Stimulated activated CD4-positive, alpha-beta T cell treated with anti-CD3 and anti-CD28 coated beads, Interleukin-4, amount 100 ng/mL, for 1 hour (primary cell): Measurements from ENCODE around the gene CELF2.

Experiments used
- DNase-seq: peaks from one replicate; pipeline ENCODE4 v3.0.0-alpha.2; 2020

Gene CELF2

DNA sequence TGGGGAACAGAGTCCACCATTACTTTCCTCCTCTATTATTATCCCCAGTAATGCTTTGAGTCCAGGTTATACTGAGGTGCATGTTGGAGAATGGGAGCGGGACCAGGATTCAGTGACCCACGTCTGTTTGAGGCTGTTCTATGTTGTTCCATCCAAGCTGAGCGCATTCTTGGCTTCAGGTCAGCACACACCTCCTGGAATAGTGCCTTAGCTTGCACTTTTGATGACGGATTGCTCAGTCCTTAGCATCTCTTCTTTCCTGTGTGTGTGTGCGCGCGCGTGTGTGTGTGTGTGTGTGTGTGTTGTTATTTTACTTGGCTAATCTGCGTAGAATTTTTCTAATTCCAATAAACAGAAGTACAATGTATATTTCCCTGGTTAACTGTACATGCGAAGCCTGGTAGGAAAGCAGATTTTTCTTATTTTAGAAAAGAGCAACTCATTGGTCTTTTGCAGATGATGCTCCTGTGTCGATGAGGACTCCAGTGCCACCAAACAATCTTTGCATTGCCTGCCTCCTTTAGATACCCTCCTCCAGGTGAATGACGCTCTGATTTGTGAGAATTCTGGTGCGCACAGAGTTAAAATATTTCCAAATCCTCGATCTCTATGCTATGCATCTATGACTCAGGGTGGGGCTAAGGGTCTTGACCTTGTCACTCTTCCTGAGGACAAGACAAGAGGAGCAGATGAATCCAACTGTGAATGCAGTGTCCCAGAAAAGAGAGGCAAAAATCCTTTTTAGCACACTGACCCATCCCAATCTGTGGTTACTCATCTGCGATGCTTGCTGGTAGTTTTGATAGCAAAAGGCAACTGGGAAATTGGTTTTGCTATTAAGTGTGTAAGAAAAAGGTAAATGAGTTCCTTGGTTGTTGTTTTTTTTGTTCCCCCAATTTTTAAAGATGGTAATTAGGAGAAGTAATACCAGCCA lies 13.3 kb upstream of the CELF2 start:
- DNase-seq, result no peak

DNA sequence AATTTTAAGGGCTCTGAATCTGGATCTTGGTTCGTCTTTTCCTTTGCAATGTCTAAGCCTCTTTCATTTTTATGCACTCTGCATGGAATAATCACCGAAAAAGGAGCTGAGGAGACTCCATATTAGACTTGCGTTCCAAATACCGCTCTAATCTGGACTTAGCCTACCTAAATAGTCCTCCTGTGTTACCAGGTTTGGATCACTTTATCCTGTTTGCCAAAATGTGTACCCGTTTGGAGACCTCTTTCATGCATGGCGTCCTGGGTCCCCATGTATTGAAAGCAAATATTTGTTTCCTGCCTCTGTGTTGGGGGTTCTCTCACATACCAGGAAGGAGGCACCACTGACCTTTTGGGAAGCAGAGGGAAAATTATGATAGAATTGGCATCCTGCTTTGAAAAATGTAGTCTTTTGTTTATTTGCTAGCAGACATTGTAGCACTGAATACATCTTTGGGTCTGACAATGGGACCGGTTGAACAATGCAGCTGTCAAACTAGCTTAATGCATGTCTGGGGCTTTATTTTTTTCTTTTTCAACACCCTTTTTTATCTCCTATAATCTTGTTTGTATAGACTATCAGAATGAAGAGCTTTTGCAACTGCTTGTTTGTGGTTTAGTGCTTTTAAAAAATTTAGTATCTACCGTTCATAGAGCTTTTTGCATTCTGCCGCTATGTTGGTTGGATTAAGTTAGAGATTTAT lies 11.8 kb upstream of the CELF2 start:
- no peak for DNase-seq

DNA sequence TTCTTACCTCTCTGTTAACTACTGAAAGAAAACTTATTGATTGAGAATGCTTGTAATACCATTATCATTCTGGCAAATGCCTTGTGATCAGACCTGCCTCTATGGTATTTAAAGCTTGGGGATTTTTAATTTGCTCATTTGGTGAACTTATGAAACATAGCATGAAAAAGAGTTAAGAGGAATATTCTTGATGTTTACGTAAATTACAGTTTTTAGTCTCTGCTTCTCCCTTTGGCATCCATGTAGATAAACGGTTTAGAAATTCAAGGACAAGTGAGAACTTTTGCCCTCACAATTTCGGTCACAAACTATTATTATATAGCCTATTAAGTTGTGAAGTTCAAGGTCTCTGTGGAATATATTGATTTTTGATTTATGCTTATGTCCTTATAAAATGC lies 11.2 kb upstream of the CELF2 start:
- DNase-seq, result no peak

DNA sequence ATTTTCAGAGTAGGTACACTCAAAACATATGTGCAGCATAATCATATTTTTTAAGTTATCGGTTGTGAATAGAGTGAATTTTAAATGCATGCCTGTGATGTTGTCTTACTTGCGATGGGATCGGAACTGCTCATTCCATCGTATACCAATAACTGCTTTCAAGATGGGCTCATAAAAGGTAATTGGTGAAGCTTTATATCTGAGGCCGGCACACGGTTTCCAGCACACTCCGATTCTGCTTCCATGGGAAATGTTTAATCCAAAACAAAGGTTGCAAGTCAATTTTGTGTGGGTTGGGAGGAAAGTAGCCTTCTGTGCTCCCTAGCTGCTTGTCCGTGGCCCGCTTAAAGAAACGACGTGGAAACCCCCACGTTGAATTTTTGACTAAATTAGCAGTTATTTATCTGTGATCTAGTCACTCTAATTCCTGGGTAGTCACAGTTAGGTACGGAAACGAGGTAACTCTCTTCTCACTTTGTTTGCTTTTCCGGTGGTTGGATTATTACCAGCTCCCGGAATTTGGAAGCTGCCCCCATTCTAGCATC lies 10.1 kb upstream of the CELF2 start:
- DNase-seq, result no peak

DNA sequence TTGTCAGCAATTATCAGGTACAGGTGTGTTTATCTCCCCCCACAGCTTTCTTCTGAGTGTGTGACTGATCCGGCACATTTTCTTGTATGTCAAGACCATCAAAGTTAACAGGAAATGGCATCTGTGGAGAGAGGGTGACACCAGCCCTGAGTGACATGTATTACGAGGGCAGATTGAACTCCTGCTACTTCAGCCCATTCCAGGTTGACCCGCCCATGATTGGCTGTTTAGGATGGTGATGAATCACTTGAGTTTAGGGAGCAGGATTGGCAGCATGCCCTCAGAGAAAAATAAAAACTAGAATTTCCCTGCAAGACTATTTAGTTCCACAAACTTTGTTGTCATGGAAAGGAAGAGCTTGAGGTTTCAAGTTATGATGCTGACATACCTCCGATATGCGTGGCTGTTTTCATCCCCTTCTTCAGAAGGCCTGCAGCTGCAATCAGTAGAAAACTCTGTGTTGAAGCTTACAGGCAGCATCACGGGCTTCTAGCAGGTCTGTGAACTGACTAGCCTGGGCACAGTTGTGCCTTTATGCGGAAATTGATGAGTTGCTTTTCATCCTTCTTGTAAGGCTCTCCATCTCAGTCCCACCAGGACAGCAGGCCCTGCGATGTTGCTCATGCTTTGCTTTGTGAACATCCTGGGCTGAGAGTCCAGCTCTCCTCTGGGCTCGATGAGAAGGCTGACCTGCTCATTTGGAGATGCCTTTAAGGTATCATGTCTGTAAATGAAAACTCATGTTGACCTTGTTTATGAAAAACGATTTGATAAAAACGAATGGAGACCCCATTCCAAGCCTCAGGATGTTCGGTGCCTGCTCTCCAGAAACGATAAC lies 8.0 kb upstream of the CELF2 start:
- no peak for DNase-seq

DNA sequence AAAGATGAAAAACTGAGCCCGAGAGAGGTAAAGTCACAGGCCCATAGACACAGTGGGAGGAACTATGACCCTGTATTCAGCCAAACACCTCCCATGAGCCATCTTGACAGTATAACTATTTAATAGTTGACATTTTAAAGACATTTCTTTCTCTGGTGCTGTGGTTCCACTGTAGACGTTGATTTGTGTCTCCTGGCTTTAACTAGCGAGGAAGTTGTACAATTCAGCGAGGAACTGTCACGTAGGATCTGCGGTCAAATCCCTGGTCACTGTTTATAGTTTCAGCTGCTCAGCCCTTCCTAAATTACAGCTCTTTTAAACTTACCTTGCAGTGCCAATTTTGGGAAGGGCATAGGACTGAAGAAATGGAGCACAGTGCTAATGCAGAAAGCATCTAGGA lies 7.1 kb upstream of the CELF2 start:
- DNase-seq, result no peak

DNA sequence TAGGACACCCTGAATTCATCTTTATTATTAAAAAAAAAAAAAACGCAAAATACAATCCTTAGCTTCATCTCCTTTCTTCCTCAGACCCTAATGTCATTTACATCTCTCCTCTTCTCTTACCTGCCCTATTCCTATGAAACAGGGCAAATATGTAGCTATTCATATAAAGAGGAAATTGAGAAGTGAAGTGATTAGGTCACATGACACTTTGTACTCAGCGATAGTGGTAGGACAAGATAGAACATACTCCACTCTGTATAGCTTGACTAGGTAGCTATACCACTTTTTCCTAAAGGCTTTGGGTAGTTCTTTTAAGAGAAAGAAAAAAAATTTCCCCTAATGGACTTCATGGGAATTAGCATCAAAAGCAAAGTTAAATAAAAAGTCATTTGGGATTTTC lies 6.2 kb upstream of the CELF2 start:
- DNase-seq, result no peak

DNA sequence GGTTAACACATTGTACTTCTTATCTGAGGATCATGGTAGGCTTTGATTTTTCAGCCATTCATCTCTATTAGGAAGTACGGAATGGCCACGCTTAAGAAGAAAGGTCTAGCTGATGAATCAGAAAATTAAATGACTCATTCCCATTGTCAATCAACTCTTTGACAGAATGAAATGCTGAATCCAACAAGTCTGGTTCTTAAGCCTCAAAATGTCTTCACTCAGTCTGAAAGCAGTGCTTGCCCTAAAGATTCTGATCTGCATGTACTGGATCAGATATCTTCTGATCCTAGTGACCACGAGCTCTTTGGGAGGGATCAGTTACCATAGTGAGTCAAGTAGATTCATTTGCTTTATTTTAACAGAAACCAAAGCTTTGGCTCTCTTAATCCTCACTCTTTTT lies 5.7 kb upstream of the CELF2 start:
- no peak for DNase-seq

DNA sequence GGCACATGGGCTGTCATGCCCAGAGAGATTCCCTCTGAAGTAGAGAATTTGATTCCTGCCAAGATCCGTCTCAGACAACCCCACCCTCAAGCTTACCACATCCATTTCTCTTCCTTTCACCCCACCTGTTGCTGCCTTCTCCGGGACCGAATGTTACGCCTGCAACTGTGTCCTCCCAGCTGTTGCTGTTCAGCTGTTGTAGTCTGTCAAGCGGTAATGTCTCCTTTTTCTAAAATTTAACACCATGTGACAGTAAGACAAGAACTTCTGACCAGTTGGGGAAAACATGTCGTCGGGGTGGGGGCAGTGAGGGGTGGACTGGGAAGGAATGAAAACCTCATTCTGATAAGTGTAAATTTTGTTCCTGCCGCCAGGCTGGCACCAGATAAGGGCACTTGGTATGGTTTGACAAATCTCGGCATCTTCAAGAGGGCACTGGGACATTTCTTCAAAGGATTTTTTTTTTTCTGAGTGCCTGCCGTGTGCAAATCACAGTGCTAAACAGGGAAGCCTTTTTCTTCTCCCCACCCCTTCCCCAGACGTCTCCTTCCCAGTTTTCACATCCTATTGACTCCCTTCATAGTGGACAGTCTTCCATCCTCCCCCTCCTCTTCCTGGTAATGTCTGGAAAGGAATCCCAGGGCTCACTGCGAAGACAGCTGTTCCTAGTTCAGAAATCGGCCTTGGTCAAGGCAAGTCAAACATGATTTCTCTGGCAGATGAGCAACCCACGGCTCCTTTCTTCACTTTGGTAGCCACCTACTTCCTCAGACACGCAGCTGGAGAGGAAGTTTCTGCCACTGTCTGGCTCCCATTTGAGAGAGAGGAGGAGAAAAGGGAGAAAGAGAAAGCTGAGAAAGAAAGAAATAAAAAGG lies 5.0 kb upstream of the CELF2 start:
- no peak for DNase-seq

DNA sequence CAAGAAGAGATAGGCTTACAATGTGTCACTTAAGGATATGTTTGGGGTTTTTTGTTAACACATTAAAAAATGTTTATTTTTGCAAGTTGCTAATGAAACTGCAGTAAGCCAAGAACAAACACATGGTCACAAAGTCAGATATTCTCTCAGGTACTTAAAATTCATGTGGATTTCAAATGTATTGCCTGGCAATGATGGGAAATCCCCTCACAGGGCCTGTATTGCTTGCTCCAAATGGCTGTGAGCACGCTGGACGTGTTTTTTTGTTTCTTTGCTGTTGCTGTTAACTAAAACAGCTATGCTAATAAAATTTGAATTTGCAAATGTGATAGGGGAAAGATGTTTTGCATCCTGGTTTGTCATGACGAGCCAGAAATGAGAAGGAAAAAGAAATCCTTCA lies 3.8 kb upstream of the CELF2 start:
- no peak for DNase-seq

DNA sequence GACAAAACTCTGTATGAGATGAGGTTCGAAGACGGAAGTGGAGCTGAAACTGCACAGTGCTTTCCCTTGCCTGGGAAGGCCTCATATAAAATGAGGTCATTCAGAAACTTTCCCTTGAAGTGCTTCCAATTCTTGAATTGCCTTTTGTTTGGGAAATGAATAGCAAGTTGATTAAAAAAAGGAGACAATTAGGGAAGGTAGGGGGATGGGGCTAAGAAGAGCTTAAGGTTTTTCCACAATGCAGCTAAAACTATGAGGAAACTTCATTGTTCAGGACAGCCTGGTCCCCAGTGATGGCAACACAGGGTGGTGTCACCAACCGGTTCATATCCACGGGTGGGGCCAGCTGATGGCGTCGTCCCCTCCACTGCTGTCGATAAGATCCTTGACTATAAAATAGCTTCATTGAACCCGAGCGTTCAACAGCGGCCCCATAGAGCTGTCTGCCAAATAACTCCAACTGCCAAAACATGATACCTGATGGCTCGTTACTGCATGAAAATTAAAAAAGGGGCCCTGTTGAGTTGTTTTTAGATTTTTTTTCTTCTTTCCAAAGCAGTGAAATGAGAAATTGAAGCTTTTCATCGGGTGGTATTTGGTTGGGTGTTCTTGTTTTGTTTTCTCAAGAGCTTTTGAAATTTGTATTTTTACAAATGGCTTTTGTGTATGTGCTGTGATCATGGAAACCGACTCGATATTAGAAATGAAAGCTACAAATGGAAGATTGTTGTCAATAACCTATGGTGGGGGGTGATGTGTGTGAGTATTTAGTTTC lies 2.8 kb upstream of the CELF2 start:
- DNase-seq, result no peak

DNA sequence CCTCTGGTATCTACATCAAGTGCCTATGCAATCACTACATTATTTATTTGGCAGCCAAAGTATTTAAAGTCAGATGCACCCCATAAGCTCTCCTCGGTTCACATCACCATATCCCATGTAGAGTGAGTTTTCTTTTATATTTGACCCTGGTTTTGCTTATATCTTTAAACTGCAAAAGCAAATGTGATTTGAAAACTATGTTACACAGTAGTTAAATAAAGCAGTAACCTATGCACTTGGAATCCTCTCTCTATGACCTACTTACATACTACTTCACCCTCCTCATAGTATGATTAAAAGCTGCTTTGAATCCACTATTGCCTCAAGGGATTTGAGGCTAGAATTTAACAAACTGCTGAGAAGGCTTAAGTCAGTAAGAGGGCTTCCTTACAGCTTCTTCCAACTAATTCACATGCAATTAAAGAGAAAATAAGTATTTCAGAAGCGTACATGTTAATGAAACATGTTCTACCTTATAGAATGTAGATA lies 2.2 kb upstream of the CELF2 start:
- no peak for DNase-seq

DNA sequence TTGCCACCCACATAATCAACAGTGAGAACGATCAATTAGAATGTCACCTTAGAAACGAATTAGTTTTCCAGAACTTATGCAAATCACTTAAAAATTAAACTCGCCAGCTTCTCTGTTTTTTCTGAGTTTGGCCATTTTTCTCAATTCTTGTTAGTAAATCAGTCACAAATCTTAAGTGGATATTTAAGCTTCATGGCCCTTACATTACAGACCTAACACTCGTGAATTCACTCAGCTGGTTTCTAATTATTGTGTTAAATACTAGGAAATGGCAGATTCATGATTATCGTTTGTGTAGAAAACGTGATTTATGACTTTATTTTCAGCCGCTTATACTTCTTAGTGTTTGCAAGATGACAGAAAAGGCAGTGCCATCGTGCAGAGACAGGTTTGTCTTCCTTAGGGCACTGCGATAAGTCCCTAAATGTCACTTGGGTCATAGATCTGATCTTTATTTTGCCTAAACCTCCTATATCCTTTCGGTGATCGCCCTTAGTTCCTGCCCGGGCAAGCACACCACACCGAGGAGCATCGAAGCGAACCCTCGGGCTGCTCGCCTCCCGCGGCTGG lies 587 bp upstream of the CELF2 start:
- DNase-seq, result no peak

DNA sequence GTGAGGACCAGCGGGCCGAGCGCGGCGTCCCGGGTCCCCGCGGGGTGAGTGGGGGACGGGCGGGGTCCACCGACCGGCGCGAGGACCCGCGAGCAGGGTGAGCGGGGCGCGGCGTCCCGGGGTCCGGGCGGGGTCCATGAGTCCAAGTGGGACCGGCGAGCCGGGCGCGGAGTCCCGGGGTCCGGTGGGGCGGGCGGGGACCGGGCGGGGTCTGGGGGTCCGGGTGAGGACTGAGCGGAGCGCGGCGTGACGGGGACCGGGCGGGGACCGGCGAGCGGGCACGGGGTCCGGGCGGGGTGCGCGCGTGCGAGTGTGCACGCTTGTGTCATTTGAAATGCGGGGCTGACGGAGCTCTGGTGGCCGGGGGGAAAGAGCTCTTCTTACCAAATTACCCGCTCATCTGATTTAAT lies 765 bp downstream of the CELF2 start:
- DNase-seq, result peak; percentile 14

DNA sequence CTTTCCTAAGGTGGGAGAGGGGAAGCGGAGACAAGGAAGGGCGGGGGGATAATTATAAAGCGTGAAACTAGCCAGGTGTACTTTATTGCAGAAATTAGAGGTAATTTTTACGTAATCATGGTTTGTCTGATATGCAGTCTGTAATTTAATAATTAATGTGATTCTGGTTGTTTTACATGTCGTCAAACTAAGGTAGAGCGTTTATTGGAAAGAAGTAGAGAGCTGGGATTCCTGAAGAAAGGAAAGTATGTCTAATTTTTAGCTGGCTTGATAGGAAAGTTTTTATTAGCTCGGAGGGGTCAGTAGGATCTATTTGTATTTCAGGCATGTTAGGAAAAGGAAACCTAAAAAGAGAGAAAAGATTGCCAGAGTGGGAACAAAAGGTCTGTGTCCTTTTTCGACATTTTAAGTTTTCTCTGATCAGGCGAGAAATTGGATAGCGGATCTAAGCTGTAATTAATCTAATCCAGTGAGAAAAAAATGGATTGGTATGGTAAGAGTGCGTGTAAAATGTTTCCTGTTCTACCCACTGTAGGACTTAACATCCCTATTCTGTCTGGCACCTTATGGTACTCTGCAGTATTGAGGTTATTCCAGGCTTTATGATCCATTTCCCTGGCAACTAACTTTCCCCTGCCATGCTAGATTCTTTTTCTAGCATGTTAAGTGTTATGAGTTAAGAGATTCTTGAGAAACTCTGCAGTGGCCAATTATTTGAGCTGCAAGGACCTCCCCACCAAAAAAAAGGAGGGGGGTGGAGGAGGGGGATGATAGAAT lies 1.4 kb downstream of the CELF2 start:
- DNase-seq, result no peak

DNA sequence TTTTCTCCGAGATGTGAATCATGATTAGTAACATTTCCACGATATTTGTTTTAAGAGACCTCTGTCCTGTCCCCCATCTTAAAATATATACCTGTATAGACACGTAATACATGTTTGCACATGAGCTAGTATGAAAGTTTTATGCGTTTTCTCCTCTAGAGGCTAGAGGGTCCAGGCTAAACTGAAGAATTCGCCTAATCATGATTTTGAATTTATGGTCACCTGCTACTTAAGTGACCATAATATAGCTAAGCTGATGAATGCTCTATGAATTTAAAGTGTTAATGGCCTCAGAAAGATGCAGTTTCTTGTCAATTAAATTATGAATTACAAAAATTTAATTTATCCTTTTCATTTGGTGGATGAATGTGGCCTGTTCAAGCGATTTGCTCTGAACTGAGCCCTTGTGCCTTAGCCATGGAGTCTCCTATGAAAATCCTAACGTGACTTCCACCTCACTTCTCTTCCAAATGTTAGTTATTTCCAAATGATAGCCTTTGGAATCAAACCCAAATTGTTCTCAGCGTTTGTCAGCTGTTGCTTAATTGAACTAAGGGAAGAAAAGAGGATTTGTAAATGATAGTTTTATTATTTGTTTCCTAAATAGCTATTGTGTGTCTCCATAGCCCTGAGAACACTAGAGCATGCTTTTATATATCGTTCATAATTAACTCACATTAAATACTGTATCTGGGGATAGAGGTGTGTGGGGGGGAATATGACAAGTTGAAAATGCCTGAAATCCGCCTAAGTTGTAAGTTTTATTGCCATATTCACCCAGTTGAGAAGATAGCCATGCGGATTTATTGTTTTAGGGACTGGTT lies 2.3 kb downstream of the CELF2 start:
- DNase-seq, result no peak

DNA sequence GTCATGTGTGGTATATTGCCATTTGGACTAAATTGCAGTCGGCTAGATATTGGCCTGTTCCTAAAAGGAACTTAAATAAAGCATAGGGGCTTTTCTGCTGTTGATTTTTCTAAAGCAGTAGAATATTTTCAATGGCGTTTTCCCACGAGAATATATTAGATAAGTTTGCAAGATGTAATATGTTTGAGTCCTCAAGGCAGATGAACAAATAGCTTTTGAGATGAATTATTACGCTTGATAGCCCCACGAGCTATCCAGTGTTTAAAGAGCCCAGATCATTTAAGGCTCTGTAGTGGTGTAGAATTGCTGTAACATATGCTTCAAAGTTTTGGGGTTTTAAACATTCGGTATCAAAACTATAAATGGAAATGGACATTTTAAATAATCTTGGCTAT lies 2.9 kb downstream of the CELF2 start:
- no peak for DNase-seq

DNA sequence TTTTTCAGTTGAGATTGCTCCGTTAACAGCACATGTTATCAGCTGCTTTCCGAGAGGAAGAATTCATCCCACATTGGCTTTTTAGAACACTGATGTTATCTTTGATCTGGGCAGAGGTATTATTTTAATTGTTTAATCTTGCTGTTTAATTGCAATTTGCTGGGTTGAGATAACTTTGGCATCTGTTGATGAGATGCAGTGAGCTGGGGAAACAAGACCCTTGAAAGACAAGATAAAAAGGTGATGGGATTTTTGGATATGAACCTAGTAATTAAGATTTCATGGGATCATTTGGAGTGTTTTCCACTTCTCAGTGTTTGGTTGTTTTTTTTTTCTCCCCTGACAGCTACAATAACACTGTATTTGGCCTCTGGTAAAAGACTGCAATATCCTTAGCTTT lies 4.5 kb downstream of the CELF2 start:
- DNase-seq, result no peak
